Dendritic cell treated with granulocyte-macrophage colony-stimulating factor and Interleukin-4, amounts not matched to agents 40 ng/mL and 50 ng/mL, for 4 days (primary cell): Measurements from ENCODE around the gene GLIPR2.

Experiments
- H3K27ac Mint-ChIP-seq: one replicate; pipeline ENCODE4 v1.8.0; 2022; ENCODE audit warnings: mild to moderate bottlenecking, mixed read lengths
- H3K27me3 Mint-ChIP-seq: one replicate; pipeline ENCODE4 v1.8.0; 2022; ENCODE audit warnings: mild to moderate bottlenecking, mixed read lengths
- H3K36me3 Mint-ChIP-seq: one replicate; pipeline ENCODE4 v1.8.0; 2022; ENCODE audit warnings: low read depth, mixed read lengths
- H3K4me1 Mint-ChIP-seq: one replicate; pipeline ENCODE4 v1.8.0; 2022; ENCODE audit warnings: low read depth, mixed read lengths
- H3K4me3 Mint-ChIP-seq: one replicate; pipeline ENCODE4 v1.8.0; 2022; ENCODE audit warnings: mild to moderate bottlenecking, moderate library complexity, mixed read lengths
- H3K9me3 Mint-ChIP-seq: one replicate; pipeline ENCODE4 v1.8.0; 2022; ENCODE audit warnings: mixed read lengths
- intact Hi-C: fragments of 100-400 bp; cut with micrococcal nuclease; formaldehyde crosslinking; loops from one replicate; pipeline ENCODE4 v1.15.0; 2022

Gene GLIPR2

GRCh38 chr9:36142510-36143244 lies 6.1 kb downstream of the GLIPR2 start:
- peaks cover 61% of the 10 kb centered on the region for H3K36me3 Mint-ChIP-seq
- H3K4me1 Mint-ChIP-seq: peaks cover 100% of the 10 kb centered on the region
- no peaks in the 10 kb centered on the region for H3K27me3 Mint-ChIP-seq
- H3K4me3 Mint-ChIP-seq: peak overlapping the region; percentile 72
- peak overlapping the region; percentile 93 for H3K27ac Mint-ChIP-seq
- intact Hi-C loops: loop anchor here (1.0 kb wide), 1 partner anchor 9 kb away; no protein-coding TSS in a partner anchor
- H3K9me3 Mint-ChIP-seq: peaks cover 14% of the 10 kb centered on the region

- intact Hi-C loops: loop anchor here (1.0 kb wide), 1 partner anchor 8 kb away; no protein-coding TSS in a partner anchor
- peaks cover 99% of the 10 kb centered on the region for H3K4me1 Mint-ChIP-seq
- peaks cover 66% of the 10 kb centered on the region for H3K36me3 Mint-ChIP-seq
- peak overlapping the region; percentile 72 for H3K4me3 Mint-ChIP-seq
- peak overlapping the region; percentile 93 for H3K27ac Mint-ChIP-seq
- H3K27me3 Mint-ChIP-seq: no peaks in the 10 kb centered on the region
- peaks cover 14% of the 10 kb centered on the region for H3K9me3 Mint-ChIP-seq
Measured at GRCh38 chr9:36143245-36143641, 6.7 kb downstream of the GLIPR2 start.

- Mint-ChIP-seq H3K27ac (peak overlapping the region; percentile 93), H3K27me3 (no peaks in the 10 kb centered on the region), H3K36me3 (peaks cover 75% of the 10 kb centered on the region), H3K4me1 (peaks cover 92% of the 10 kb centered on the region), H3K4me3 (peak overlapping the region; percentile 38), H3K9me3 (peaks cover 14% of the 10 kb centered on the region)
- intact Hi-C loops: no loop called here
Measured at GRCh38 chr9:36144309-36145232, 8.0 kb downstream of the GLIPR2 start.

GRCh38 chr9:36145970-36146369 lies 9.4 kb downstream of the GLIPR2 start:
- Mint-ChIP-seq H3K9me3 (peaks cover 14% of the 10 kb centered on the region), H3K4me3 (no peak overlapping the region), H3K36me3 (peaks cover 85% of the 10 kb centered on the region), H3K4me1 (peaks cover 92% of the 10 kb centered on the region), H3K27ac (no peak overlapping the region), H3K27me3 (no peaks in the 10 kb centered on the region)
- intact Hi-C loops: no loop called here

GRCh38 chr9:36146651-36147050 lies 10.1 kb downstream of the GLIPR2 start:
- no peaks in the 10 kb centered on the region for H3K27me3 Mint-ChIP-seq
- peaks cover 14% of the 10 kb centered on the region for H3K9me3 Mint-ChIP-seq
- H3K27ac Mint-ChIP-seq: peak overlapping the region; percentile 62
- intact Hi-C loops: no loop called here
- H3K4me3 Mint-ChIP-seq: no peak overlapping the region
- H3K4me1 Mint-ChIP-seq: peaks cover 92% of the 10 kb centered on the region
- H3K36me3 Mint-ChIP-seq: peaks cover 87% of the 10 kb centered on the region

GRCh38 chr9:36147441-36148175 lies 11.1 kb downstream of the GLIPR2 start:
- H3K36me3 Mint-ChIP-seq: peaks cover 84% of the 10 kb centered on the region
- peaks cover 89% of the 10 kb centered on the region for H3K4me1 Mint-ChIP-seq
- H3K4me3 Mint-ChIP-seq: no peak overlapping the region
- H3K27me3 Mint-ChIP-seq: no peaks in the 10 kb centered on the region
- H3K27ac Mint-ChIP-seq: peak overlapping the region; percentile 62
- intact Hi-C loops: no loop called here
- H3K9me3 Mint-ChIP-seq: peaks cover 14% of the 10 kb centered on the region

- peaks cover 86% of the 10 kb centered on the region for H3K4me1 Mint-ChIP-seq
- H3K4me3 Mint-ChIP-seq: no peak overlapping the region
- peaks cover 84% of the 10 kb centered on the region for H3K36me3 Mint-ChIP-seq
- H3K27ac Mint-ChIP-seq: no peak overlapping the region
- H3K27me3 Mint-ChIP-seq: no peaks in the 10 kb centered on the region
- intact Hi-C loops: no loop called here
- H3K9me3 Mint-ChIP-seq: peaks cover 14% of the 10 kb centered on the region
Measured at GRCh38 chr9:36148311-36149051, 11.9 kb downstream of the GLIPR2 start.

- intact Hi-C loops: no loop called here
- peaks cover 86% of the 10 kb centered on the region for H3K4me1 Mint-ChIP-seq
- H3K9me3 Mint-ChIP-seq: peaks cover 14% of the 10 kb centered on the region
- peak overlapping the region; percentile 91 for H3K27ac Mint-ChIP-seq
- no peaks in the 10 kb centered on the region for H3K27me3 Mint-ChIP-seq
- peaks cover 79% of the 10 kb centered on the region for H3K36me3 Mint-ChIP-seq
- H3K4me3 Mint-ChIP-seq: no peak overlapping the region
Measured at GRCh38 chr9:36149197-36149596, 12.7 kb downstream of the GLIPR2 start.

- Mint-ChIP-seq H3K4me1 (peaks cover 79% of the 10 kb centered on the region), H3K27ac (peak overlapping the region; percentile 91), H3K4me3 (peak overlapping the region; percentile 65), H3K9me3 (peaks cover 6% of the 10 kb centered on the region), H3K27me3 (no peaks in the 10 kb centered on the region), H3K36me3 (peaks cover 63% of the 10 kb centered on the region)
- intact Hi-C loops: loop anchor here (1.0 to 2.0 kb wide), 2 partner anchors 7 to 40 kb away; partner anchors contain the start of gene CLTA
Measured at GRCh38 chr9:36150574-36151315, 14.2 kb downstream of the GLIPR2 start.

GRCh38 chr9:36151316-36152210 lies 15.0 kb downstream of the GLIPR2 start:
- peaks cover 59% of the 10 kb centered on the region for H3K36me3 Mint-ChIP-seq
- peaks cover 71% of the 10 kb centered on the region for H3K4me1 Mint-ChIP-seq
- H3K4me3 Mint-ChIP-seq: peak overlapping the region; percentile 65
- H3K9me3 Mint-ChIP-seq: no peaks in the 10 kb centered on the region
- H3K27me3 Mint-ChIP-seq: no peaks in the 10 kb centered on the region
- peak overlapping the region; percentile 91 for H3K27ac Mint-ChIP-seq
- intact Hi-C loops: loop anchor here (1.0 to 2.0 kb wide), 2 partner anchors 8 to 39 kb away; partner anchors contain the start of gene CLTA

- peaks cover 48% of the 10 kb centered on the region for H3K36me3 Mint-ChIP-seq
- H3K4me1 Mint-ChIP-seq: peaks cover 63% of the 10 kb centered on the region
- intact Hi-C loops: no loop called here
- H3K27me3 Mint-ChIP-seq: no peaks in the 10 kb centered on the region
- no peaks in the 10 kb centered on the region for H3K9me3 Mint-ChIP-seq
- no peak overlapping the region for H3K4me3 Mint-ChIP-seq
- H3K27ac Mint-ChIP-seq: peak overlapping the region; percentile 91
Measured at GRCh38 chr9:36152741-36153438, 16.4 kb downstream of the GLIPR2 start.
